Measurements from ENCODE around the gene CTBP1. TPM values are rescaled to one million over a fixed set of nuclear protein-coding genes. Genes with fewer than 3 reads are reported as not detected.

The CTBP1 gene
- total and polyA plus RNA-seq, 7 experiments from 2014 or later, result 57.2 to 233 (median 180) TPM

GRCh38 chr4:1170156-1170975 lies 78.6 kb downstream of the CTBP1 start:
- no peaks in the 10 kb centered on the region for H3K9me3 ChIP-seq (ENCODE audit: control insufficient read depth in 2 of 3, low read length in 3 of 3)
- H3K27ac Mint-ChIP-seq, result peak overlapping the region in 1 of 9 donors; percentile 42
- ATAC-seq (no peak), DNase-seq (no peak)
- peaks cover 8 to 26% (median 17%) of the 10 kb centered on the region in 7 donors for H3K4me1 Mint-ChIP-seq
- peaks cover 3 to 22% of the 10 kb centered on the region in 2 donors for H3K4me1 ChIP-seq (ENCODE audit: control insufficient read depth in 2 of 2, insufficient read depth in 2 of 2, low read length in 2 of 2)
- H3K27ac ChIP-seq (ENCODE audit: low read depth, low read length), result no peak overlapping the region
- H3K36me3 Mint-ChIP-seq, result no peaks in the 10 kb centered on the region
- intact Hi-C loops (cut with micrococcal nuclease), result no loop called here
- H3K27me3 Mint-ChIP-seq, result peaks cover 0 to 31% (median 6%) of the 10 kb centered on the region in 5 donors
- CTCF ChIA-PET, result interaction anchor here (0.7 kb wide), 1 partner anchor 65 kb away, joined by 3 read pairs; no protein-coding TSS in a partner anchor
- peak overlapping the region; percentile 36 to 69 (median 52) for H3K4me3 Mint-ChIP-seq
- no peaks in the 10 kb centered on the region for H3K36me3 ChIP-seq (ENCODE audit: control insufficient read depth in 2 of 3, insufficient read depth in 3 of 3, low read length in 3 of 3)
- no peak overlapping the region for H3K4me3 ChIP-seq (ENCODE audit: low read length)
- no peaks in the 10 kb centered on the region for H3K9me3 Mint-ChIP-seq
- POLR2A ChIA-PET, result interaction anchor here (0.7 to 1.9 kb wide), 2 partner anchors 13 to 79 kb away, joined by 3 to 6 read pairs; partner anchors contain the start of gene CTBP1
- H3K27me3 ChIP-seq (ENCODE audit: control insufficient read depth in 2 of 2, insufficient read depth in 2 of 2, low read length in 2 of 2), result peaks cover 0 to 11% of the 10 kb centered on the region in 2 donors

DNA sequence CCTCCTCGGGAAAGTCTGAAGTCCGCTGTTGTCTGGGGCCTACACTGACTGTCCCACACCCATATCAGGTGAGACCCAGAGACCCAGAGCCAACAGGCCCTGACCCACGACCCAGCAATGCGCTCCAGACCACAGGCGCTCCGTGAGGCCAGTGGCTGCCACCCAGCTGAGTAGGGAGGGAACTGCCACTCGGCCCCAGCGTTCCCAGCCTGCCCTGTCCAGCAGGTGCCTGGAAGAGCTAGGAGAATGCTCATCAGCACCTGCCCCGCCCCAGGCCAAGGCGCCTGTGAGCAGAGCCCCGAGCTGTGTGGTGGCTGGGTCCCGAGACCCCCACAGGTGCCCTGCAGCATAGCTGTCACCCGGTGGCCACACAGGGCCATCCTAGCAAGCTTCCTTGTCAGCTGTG lies 79.2 kb downstream of the CTBP1 start:
- no peaks in the 10 kb centered on the region for H3K9me3 Mint-ChIP-seq
- peaks cover 3 to 22% of the 10 kb centered on the region in 2 donors for H3K4me1 ChIP-seq (ENCODE audit: control insufficient read depth in 2 of 2, insufficient read depth in 2 of 2, low read length in 2 of 2)
- no peaks in the 10 kb centered on the region for H3K36me3 ChIP-seq (ENCODE audit: control insufficient read depth in 2 of 3, insufficient read depth in 3 of 3, low read length in 3 of 3)
- H3K27ac Mint-ChIP-seq, result no peak overlapping the region
- peaks cover 0 to 11% of the 10 kb centered on the region in 2 donors for H3K27me3 ChIP-seq (ENCODE audit: control insufficient read depth in 2 of 2, insufficient read depth in 2 of 2, low read length in 2 of 2)
- H3K27me3 Mint-ChIP-seq, result peaks cover 0 to 31% (median 6%) of the 10 kb centered on the region in 5 donors
- intact Hi-C loops (cut with micrococcal nuclease), result no loop called here
- CTCF ChIA-PET, result no interaction called here
- no peak overlapping the region for H3K4me3 ChIP-seq (ENCODE audit: low read length)
- DNase-seq (no peak), ATAC-seq (no peak)
- peaks cover 8 to 26% (median 17%) of the 10 kb centered on the region in 7 donors for H3K4me1 Mint-ChIP-seq
- no peak overlapping the region for H3K27ac ChIP-seq (ENCODE audit: low read depth, low read length)
- H3K9me3 ChIP-seq (ENCODE audit: control insufficient read depth in 2 of 3, low read length in 3 of 3), result no peaks in the 10 kb centered on the region
- no peaks in the 10 kb centered on the region for H3K36me3 Mint-ChIP-seq
- H3K4me3 Mint-ChIP-seq, result peak overlapping the region in 2 of 10 donors; percentile 49 to 84
- POLR2A ChIA-PET, result no interaction called here

- ATAC-seq (no peak), DNase-seq (no peak)
- Histone ChIP-seq H3K27ac (ENCODE audit: low read depth, low read length) (no peak overlapping the region), H3K9me3 (ENCODE audit: control insufficient read depth in 2 of 3, low read length in 3 of 3) (no peaks in the 10 kb centered on the region), H3K36me3 (ENCODE audit: control insufficient read depth in 2 of 3, insufficient read depth in 3 of 3, low read length in 3 of 3) (no peaks in the 10 kb centered on the region), H3K4me1 (ENCODE audit: control insufficient read depth in 2 of 2, insufficient read depth in 2 of 2, low read length in 2 of 2) (peaks cover 3 to 22% of the 10 kb centered on the region in 2 donors), H3K27me3 (ENCODE audit: control insufficient read depth in 2 of 2, insufficient read depth in 2 of 2, low read length in 2 of 2) (peaks cover 0 to 11% of the 10 kb centered on the region in 2 donors), H3K4me3 (ENCODE audit: low read length) (no peak overlapping the region)
- peaks cover 8 to 26% (median 17%) of the 10 kb centered on the region in 7 donors for H3K4me1 Mint-ChIP-seq
- ChIA-PET CTCF (interaction anchor here (0.8 to 4.2 kb wide), 4 partner anchors 32 to 99 kb away, joined by 3 to 43 read pairs (median 6); no protein-coding TSS in a partner anchor), POLR2A (no interaction called here)
- H3K36me3 Mint-ChIP-seq, result no peaks in the 10 kb centered on the region
- H3K4me3 Mint-ChIP-seq, result peak overlapping the region in 9 of 10 donors; percentile 27 to 84 (median 44)
- intact Hi-C loops (cut with micrococcal nuclease), result no loop called here
- peak overlapping the region in 2 of 9 donors; percentile 51 to 84 for H3K27ac Mint-ChIP-seq
- H3K27me3 Mint-ChIP-seq, result peaks cover 0 to 31% (median 6%) of the 10 kb centered on the region in 5 donors
- H3K9me3 Mint-ChIP-seq, result no peaks in the 10 kb centered on the region
Observed at GRCh38 chr4:1169171-1169671, 79.7 kb downstream of the CTBP1 start.

DNA sequence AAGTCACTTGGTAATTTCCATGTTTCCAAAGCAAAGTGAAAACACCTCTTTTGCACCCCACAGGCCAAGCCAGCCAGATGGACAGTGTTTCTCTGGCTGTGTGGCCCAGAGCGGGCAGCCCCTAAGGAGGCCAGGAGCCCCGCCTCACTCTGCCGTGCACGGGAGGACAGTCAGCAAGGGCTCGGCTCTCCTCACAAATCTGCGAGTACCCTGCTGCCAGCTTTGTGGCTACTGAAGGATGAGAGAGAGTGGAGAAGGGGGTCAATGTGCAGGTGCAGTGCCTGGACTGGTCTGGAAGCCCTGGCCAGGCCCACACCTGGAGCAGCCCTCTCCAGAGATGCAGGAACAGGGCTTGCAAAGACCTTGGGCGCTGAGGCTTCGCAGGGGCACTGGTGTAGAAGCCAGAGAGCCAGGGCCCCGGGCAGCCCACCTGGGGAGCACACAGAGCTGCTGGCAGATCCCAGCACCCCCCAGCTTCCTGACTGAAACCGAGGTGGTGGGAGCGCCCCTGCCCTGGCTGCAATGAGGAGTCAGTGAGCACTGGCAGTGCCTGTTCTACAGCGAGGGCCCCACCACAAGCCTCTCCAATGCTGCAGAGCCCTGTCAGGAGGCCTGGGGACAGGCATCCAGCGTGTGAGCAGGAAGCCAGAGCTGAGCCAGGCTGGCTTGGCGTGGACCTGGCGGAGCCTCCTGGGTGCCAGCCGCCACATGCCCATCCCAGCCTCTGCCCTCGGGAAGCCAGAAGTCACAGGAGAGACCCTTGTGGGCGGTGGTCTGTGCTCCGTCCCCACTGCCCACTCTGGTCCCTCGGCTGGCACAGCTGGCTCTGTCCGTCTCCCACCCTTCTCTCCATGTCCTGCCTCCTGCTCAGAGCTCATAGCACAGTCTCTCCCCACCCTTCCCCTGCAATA lies 80.5 kb downstream of the CTBP1 start:
- ATAC-seq, result no peak
- DNase-seq, result no peak
- Histone ChIP-seq H3K4me1 (ENCODE audit: control insufficient read depth in 2 of 2, insufficient read depth in 2 of 2, low read length in 2 of 2) (peaks cover 3 to 20% of the 10 kb centered on the region in 2 donors), H3K4me3 (ENCODE audit: low read length) (peak overlapping the region; percentile 90), H3K9me3 (ENCODE audit: control insufficient read depth in 2 of 3, low read length in 3 of 3) (no peaks in the 10 kb centered on the region), H3K36me3 (ENCODE audit: control insufficient read depth in 2 of 3, insufficient read depth in 3 of 3, low read length in 3 of 3) (no peaks in the 10 kb centered on the region), H3K27ac (ENCODE audit: low read depth, low read length) (peak overlapping the region; percentile 74), H3K27me3 (ENCODE audit: control insufficient read depth in 2 of 2, insufficient read depth in 2 of 2, low read length in 2 of 2) (peaks cover 0 to 11% of the 10 kb centered on the region in 2 donors)
- peaks cover 8 to 22% (median 15%) of the 10 kb centered on the region in 7 donors for H3K4me1 Mint-ChIP-seq
- peaks cover 0 to 25% (median 6%) of the 10 kb centered on the region in 5 donors for H3K27me3 Mint-ChIP-seq
- no peaks in the 10 kb centered on the region for H3K36me3 Mint-ChIP-seq
- peak overlapping the region in 4 of 9 donors; percentile 51 to 86 (median 81) for H3K27ac Mint-ChIP-seq
- intact Hi-C loops (cut with micrococcal nuclease), result no loop called here
- H3K9me3 Mint-ChIP-seq, result no peaks in the 10 kb centered on the region
- H3K4me3 Mint-ChIP-seq, result peak overlapping the region; percentile 37 to 90 (median 87)
- ChIA-PET CTCF (interaction anchor here (0.7 to 4.2 kb wide), 12 partner anchors 10 to 437 kb away, joined by 3 to 43 read pairs (median 6); no protein-coding TSS in a partner anchor), POLR2A (interaction anchor here (0.9 to 3.5 kb wide), 6 partner anchors 33 to 180 kb away, joined by 3 to 13 read pairs (median 4); partner anchors contain the start of gene CTBP1)

GRCh38 chr4:1167244-1167949 lies 81.5 kb downstream of the CTBP1 start:
- H3K27me3 ChIP-seq (ENCODE audit: control insufficient read depth in 2 of 2, insufficient read depth in 2 of 2, low read length in 2 of 2), result peaks cover 0 to 9% of the 10 kb centered on the region in 2 donors
- DNase-seq (peak; percentile 74 to 89 (median 82)), ATAC-seq (peak; percentile 92)
- Mint-ChIP-seq H3K27me3 (peaks cover 0 to 21% (median 6%) of the 10 kb centered on the region in 5 donors), H3K27ac (peak overlapping the region in 8 of 9 donors; percentile 51 to 86 (median 70)), H3K36me3 (no peaks in the 10 kb centered on the region), H3K9me3 (no peaks in the 10 kb centered on the region), H3K4me1 (peaks cover 8 to 26% (median 18%) of the 10 kb centered on the region in 7 donors), H3K4me3 (peak overlapping the region; percentile 82 to 90 (median 87))
- H3K4me3 ChIP-seq (ENCODE audit: low read length), result peak overlapping the region; percentile 90
- no peaks in the 10 kb centered on the region for H3K9me3 ChIP-seq (ENCODE audit: control insufficient read depth in 2 of 3, low read length in 3 of 3)
- H3K4me1 ChIP-seq (ENCODE audit: control insufficient read depth in 2 of 2, insufficient read depth in 2 of 2, low read length in 2 of 2), result peaks cover 3 to 17% of the 10 kb centered on the region in 2 donors
- ChIA-PET CTCF (interaction anchor here (0.6 to 4.2 kb wide), 11 partner anchors 9 to 503 kb away, joined by 3 to 43 read pairs (median 6); no protein-coding TSS in a partner anchor), POLR2A (interaction anchor here (0.7 to 3.5 kb wide), 7 partner anchors 34 to 181 kb away, joined by 3 to 13 read pairs (median 5); partner anchors contain the start of gene CTBP1)
- intact Hi-C loops (cut with micrococcal nuclease), result loop anchor here (1.0 to 2.0 kb wide), 12 partner anchors 19 to 438 kb away; partner anchors contain the start of genes MAEA (in 2 of the 2) and UVSSA (in 1 of the 2)
- no peaks in the 10 kb centered on the region for H3K36me3 ChIP-seq (ENCODE audit: control insufficient read depth in 2 of 3, insufficient read depth in 3 of 3, low read length in 3 of 3)
- H3K27ac ChIP-seq (ENCODE audit: low read depth, low read length), result peak overlapping the region; percentile 74
